Hematopoietic multipotent progenitor cell (in vitro differentiated cells): Measurements from ENCODE around the gene CEP112. TPM values are rescaled to one million over a fixed set of nuclear protein-coding genes. Genes with fewer than 3 reads are reported as not detected.

Source experiments
- DNase-seq, 3 donors: peaks; one replicate each; pipeline ENCODE4 v3.0.0-alpha.2; 2011 to 2015; ENCODE audit warnings: low read depth in 2 of 3, low spot score in 2 of 3
- total RNA-seq: library from RNA; depleted of rRNA; stranded (reverse); fragments of >200 nt; gene quantifications from one replicate; pipeline ENCODE4 v1.2.3, GENCODE V29; 2012

The CEP112 gene
- total RNA-seq, 1 donor, result 1.1 TPM

DNA sequence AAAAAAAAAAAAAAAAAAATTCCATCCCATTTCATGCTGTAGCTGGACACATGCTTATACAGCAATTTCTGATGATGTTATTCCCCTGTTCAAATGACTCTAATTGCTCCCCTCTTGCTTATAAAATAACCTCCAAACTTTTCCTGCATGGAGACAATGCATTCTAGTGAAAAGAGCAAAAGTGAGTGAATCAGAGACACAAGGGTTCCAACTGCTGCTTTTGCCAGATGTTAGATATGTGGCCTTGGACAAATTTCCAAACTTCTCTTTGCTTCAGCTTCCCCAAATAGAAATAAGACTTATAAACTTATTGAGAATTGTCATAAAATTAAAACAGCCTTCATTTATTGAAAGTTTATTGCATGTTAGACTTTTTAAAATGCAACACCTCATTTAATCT, 565.5 kb downstream of the CEP112 start:
- no peak for DNase-seq

GRCh38 chr17:65618516-65618915, 573.4 kb downstream of the CEP112 start:
- no peak for DNase-seq

DNA sequence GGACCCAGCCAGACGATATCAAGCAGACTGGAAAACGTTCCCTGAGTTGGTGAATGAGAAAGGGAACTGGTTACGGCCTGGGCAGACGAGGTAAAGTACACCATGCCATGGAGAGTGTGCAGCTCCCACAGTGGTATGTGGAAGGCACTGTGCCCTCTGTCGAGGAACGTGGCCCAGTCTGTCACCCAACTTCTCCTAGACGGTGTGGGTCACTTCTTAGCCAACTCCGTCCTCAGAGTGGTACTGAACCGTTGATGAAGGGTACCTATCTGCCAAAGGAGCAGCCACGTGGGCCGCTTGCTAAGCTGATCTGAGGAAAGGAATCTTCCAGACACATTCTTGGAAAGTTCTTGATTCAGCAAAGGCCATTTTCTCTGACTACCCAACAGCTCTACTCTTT, 574.4 kb downstream of the CEP112 start:
- DNase-seq, result no peak

GRCh38 chr17:65609749-65610148, 582.2 kb downstream of the CEP112 start:
- no peak for DNase-seq

- DNase-seq, result no peak
Observed at GRCh38 chr17:65609286-65609685, 582.6 kb downstream of the CEP112 start.

- DNase-seq, result no peak
Observed at GRCh38 chr17:65604070-65604469, 587.9 kb downstream of the CEP112 start.

GRCh38 chr17:65601881-65602280, 590.1 kb downstream of the CEP112 start:
- DNase-seq, result no peak

DNA sequence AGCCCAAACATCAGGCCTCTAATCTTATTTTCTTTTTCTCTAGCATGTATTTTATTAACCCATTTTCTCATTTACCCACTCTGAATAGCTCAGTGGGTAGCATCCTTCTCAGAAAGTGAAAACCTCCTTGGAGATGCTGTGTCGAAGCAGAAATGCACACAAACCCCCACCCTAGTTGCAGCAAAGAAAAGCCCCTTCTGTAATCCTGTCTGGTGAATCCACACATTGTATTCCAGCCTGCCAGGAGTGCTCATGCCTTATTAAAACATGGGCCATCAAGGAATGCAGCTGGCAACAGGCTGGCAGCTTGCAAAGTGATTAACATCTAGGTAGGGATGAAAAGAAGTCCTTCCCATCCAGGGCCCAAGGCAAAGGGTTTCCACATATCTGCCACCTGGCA, 590.8 kb downstream of the CEP112 start:
- DNase-seq, result no peak

DNA sequence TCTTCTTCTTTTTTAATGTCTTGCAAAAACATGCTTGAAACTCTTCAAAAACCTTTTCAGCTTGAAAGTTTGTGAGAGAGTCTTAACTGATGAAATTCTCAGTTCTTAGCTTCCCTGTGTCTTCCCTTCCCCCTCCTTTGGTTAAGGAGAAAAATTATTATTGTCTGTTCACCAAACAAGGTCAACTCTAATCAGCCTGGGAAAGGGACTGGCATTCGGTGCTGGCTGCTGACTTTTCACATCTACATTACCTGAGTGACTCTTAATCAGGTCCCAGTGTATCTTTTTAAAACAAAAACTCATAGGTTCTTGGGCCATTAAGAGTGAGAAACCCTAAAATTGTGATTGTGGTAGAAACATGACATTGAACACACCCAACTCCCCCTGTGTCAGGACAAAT, 591.4 kb downstream of the CEP112 start:
- DNase-seq, result no peak

- DNase-seq, result no peak
Observed at GRCh38 chr17:65599650-65600049, 592.3 kb downstream of the CEP112 start.

- no peak for DNase-seq
Observed at GRCh38 chr17:65598746-65599145, 593.2 kb downstream of the CEP112 start.

- no peak for DNase-seq
Observed at GRCh38 chr17:65595071-65595656, 596.8 kb downstream of the CEP112 start.

GRCh38 chr17:65593855-65594845, 597.8 kb downstream of the CEP112 start:
- no peak for DNase-seq

DNA sequence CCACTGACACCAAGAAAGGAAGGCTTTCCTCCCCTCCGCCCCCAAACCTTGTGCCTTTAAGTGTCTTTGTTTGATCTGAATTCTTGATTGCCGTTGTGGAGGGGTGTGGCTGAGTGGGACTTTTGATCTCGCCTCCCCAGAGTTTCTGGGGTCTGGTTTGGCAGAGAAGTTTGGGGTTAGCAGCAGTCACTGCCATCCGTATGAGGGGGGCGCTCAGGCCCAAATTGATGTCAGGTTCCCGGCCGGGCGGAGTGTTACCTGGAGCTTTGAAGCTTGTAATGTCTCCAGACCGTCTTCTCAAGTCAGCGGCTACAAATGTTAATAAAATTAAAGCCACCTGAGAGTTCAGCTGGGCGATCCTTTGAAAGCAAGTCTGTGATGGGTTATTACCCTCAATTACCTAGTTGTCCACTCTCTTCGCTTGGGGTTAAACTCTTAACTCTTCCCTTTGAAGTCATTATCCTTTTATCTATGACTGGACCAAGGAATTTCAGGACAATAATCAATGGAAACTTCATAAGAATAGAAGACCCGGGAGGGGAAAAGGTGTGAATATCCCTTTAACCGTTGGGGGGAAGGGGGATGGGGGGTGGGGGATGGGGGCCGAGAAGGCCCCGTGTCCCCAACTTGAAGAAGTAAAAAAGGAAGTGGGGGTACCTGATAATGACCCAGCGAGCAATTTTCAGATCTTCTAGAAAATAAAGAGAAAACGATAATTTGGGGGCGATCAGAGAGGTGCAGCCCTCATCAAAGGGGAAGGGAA, 598.7 kb downstream of the CEP112 start:
- DNase-seq, result no peak

DNA sequence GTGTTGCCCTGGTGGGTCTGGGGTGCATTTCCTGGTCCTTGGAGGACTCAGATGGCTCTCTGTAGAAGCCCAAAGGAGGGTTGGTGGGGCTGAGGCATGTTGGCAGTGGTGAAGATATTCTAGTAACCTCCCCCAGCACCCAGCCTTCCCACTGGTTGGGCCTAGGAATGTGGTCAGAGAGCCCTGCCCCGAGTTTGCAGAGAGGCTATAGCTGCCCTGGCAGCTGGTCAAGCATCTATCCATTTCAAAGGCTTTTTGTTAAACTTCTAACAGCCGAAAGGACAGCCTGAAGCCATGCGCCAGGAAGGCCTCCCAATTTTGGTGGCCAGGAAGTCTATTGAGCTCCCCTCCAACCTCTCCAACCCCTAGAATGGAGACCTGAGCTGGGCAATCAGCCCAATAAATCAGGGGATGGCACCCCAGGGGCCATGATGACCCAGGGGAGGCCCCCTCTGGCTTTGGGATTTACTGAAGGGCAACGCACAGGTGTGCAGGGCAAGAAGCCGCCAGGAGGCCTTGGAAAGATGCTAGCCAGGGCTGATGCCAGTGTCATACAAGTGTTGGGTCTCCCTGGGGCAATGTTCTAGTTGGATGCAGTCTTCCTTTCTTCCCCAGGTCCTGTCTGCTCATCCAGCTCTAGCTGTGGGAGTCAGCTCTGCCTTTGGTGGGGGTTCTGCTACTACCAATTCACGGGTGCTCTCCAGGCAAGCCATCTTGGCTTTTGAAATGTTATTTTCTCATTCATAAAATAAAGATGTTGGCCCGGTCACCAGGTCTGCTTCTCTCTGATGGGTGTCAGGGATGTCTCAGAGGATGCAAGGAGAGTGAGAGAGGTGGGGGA, 599.6 kb downstream of the CEP112 start:
- no peak for DNase-seq

GRCh38 chr17:65589321-65589720, 602.6 kb downstream of the CEP112 start:
- no peak for DNase-seq

- DNase-seq, result no peak
Observed at GRCh38 chr17:65588181-65588808, 603.6 kb downstream of the CEP112 start.

DNA sequence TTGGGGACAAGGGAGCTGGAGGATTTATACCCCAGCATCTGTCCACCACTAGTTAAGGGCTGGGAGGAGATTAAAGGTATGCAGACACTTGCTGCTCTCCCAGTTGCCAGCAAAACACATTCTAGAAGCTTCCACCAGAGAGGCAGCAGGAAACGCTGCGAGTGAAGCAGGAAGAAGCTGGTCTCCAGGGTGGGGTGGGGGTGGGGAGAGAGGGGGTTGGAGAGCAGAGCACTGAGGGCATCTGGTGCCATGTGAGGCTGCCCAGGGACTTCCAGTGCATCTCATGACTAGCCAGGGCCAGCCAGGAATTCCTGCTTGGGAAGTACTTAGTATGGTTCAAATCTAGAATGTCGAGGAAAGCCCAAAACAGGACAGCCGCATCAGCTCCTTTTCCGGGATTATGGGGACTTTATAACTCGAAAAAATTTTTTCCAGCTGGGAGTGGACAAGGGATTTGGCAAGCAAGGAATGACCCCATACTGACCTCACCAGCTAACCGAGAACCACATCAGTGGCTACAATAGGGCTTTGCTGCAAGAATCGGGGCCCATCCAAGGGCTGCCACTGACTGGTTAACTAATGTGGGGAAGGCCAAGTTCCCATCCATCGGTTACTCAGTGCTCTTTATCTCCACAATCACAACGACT, 604.3 kb downstream of the CEP112 start:
- DNase-seq, result no peak

GRCh38 chr17:65586899-65587298, 605.0 kb downstream of the CEP112 start:
- DNase-seq, result no peak
